NCI-H2227 (cell line): ENCODE results near the gene NRXN2.
A peak's percentile ranks its signal among the peaks of the same experiment; 100 is the strongest.

Experiments
- DNase-seq: peaks from one replicate; lab custom pipeline; 2025; ENCODE audit not compliant: unreplicated experiment; lab: John Stamatoyannopoulos, UW

Gene NRXN2

GRCh38 chr11:64744544-64745188 lies 21.7 kb upstream of the NRXN2 start:
- peak; percentile 55 for DNase-seq

GRCh38 chr11:64743591-64744543 lies 20.9 kb upstream of the NRXN2 start, which contains the start of gene RASGRP2:
TSS of gene RASGRP2 (minus strand) at chr11:64744142. CDS start at chr11:64742866, 1,276 bp downstream.
- peak; percentile 53 for DNase-seq

GRCh38 chr11:64742889-64743590 lies 20.0 kb upstream of the NRXN2 start:
- DNase-seq, result peak; percentile 57

- DNase-seq, result no peak
These were observed 19.3 kb upstream of the NRXN2 start for GRCh38 chr11:64742087-64742888.

DNA sequence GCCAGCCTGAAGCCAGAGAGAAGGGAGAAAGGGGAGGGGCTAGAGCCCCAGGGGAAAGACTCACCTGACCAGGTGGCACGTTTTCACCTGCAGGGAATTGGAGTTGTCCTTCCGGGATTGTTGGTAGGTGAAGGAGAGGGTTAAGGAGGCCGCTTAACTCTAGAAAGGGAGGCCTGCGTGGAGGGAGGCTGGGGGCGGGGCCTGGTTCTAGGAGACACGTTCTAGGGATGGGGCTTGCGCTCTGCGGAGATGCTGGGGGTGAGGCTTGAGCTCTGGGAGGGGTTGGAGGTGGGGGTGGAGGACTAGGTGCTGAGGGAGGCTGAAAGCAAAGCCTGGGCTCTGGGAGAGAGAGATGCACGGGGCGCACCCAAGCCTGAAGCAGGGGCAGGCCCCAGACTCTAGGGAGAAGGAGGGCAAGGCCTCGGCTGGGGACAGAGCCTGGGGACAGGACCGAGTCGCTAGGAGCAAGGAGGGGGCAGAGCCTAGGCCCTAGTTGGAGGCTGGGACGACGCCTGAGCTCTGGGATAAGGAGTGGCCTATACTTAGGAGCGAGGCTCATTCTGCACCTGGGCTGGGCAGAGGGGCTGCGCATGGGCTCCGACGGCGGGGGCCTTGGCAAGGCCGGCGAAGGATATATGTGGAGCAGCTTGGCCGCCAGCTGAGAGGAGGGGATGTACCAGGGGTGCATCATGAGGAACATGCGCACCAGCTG lies 18.5 kb upstream of the NRXN2 start:
- DNase-seq, result no peak

DNA sequence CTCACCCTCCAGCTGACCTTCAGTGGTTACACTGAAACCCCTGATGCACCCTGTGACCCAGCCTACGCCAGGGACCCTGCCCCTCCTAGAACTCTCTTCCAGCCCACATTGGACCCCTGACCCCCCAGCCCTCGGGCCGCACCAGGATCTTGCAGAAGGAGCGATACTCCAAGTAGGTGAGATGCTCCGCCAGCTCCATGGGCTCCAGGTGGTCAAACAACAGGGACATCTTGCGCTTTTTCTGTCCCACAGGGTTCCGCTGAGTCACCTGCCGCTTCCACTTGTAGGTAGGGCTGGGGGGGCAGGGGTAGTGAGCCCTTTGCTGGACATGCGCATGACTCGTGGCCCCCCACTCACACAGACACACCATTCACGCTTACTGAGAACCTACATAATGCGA lies 16.9 kb upstream of the NRXN2 start:
- DNase-seq, result no peak

DNA sequence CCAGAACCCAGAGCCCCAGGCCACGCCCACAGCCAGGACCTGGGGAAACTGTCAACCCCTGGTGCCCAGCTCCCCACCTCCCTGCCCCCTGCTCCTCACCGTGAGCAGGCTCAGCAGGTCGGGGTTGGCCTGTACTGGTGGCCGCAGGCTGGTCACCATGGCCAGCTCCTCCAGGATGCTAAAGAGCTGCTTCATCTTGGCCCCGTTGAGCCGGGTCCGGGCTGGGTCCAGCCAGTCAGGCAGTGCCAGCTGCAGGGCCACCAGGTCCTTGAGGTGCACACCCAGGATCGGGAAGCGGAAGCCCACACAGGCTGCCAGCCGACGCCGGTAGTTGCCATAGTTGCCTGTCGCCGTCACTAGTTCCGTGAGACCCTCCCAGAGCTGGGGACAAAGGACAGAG lies 13.7 kb upstream of the NRXN2 start:
- DNase-seq, result no peak

DNA sequence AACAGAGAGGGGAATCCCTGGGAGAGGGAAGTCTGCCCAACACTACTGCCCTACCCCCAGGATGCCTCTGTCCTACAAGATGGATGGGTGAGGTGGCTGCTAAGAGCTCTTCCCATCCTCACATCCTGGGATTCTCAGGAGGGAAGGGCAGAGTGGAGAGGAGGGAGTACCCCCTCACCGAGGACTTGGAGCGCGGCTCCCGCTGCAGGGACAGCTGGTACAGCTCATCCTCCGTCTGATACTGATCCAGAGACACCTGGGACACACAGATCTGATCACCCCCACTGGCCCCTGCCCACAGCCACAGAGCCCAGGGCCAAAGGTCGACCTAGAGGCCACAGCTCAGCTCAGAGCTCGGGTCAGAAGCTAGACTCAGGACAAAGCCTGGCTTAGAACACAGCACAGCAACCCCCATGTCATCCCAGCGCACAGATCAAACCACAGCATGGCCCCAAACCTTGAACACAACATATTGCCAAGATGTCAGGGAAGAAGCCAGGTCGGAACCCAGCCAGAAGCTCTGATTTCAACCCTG lies 12.8 kb upstream of the NRXN2 start:
- DNase-seq, result no peak

GRCh38 chr11:64734811-64735724 lies 12.1 kb upstream of the NRXN2 start:
- no peak for DNase-seq

DNA sequence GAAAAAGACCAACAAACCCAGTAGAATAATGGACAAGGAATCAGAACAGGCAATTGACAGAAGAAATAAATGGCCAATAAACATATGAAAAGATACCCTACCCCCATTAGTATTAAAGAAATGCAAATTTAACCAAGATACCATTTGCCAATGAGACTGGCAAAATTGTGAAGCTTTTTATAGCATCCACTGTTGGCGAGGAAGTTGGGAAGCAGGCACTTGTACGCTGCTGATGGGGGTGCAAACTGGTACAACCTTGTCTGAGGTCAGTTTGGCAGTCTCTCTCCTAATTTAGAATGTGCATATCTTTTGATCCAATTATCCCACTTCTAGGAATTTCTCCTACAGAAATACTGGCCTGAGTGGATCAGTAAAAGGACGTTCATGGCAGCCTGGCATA lies 8.6 kb upstream of the NRXN2 start:
- no peak for DNase-seq

- DNase-seq, result no peak
These were observed 6.9 kb upstream of the NRXN2 start for GRCh38 chr11:64729851-64730382.

DNA sequence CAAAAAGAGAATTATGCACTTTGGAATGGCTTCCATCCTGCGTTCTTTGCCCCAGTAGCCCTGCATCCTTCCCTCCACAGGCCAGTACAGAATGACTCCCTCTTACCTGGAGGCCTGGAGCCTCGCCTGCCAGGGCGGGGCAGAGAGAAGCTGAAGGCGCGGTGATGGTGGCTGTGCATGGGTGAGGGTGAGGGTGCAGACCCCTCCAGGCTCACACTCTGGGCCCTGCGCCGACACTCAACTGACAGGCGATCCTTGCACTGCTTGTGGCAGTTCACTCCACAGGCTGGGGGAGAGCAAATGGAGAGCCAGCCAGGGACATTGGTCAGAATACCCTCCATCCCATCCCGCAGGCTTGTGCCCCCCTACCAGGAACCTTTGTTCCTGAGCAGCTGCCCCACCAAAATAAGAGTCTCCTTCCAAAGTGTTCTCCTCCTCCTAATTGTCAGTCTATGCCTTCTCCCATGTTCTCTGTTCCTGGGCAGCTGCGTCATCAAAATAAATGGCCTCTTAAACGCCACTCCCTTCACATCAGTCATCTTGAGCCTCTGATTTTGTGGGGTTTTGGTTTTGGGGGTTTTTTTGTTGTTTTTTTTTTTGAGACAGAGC lies 5.9 kb upstream of the NRXN2 start:
- no peak for DNase-seq

- DNase-seq, result no peak
These were observed 4.0 kb upstream of the NRXN2 start for GRCh38 chr11:64726867-64727530.

DNA sequence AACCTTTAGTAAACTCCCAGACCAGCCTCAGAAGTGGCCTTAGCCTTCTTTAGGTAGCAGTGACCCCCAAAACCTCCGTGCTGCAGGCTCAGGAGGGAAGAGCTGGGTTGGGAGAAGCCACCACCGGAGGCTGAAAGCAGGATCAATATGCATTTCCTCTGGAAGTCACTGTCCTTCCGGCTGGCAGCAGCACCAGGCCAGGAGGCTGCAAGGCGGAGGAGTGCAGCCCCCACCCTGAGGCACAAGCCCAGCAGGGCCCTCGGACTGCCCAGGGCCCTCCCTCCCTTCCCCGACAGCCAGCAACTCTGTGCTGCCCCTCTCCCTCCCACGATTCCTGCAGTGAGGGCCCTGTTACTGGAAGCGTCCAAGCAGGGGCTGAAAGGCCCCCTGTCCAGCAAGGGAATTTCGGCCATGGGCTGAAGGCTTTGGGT lies 3.2 kb upstream of the NRXN2 start:
- peak; percentile 45 for DNase-seq

DNA sequence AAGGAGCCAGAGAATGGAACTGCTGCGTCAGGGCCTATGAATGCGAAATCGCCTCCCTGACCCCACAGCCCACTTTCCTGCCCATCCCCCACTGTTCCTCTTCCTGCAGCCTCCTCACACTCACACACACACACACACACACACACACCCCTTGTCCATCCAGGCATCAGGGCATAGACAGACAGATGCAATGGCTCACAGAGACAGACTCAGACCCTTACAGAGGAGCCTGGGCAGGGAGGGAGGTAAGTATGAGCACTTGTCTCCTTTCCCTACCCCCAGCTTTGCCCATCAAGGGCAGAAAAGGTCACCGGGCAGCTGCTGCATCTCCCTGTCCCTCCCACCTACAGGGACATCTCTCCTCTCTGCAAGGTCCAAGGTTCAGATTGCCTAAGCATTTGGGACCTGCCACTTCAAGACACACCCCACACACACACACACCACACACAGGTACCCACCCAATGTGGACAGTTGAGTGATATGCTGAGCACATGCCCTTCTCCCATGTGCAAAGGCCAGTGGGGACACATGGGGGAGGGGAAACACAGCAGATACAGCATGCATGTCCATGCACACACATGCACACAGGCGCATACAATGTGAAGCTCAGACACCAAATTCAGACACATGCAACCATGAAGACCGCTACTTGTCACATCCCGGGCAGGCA lies 2.0 kb upstream of the NRXN2 start:
- DNase-seq, result peak; percentile 39

DNA sequence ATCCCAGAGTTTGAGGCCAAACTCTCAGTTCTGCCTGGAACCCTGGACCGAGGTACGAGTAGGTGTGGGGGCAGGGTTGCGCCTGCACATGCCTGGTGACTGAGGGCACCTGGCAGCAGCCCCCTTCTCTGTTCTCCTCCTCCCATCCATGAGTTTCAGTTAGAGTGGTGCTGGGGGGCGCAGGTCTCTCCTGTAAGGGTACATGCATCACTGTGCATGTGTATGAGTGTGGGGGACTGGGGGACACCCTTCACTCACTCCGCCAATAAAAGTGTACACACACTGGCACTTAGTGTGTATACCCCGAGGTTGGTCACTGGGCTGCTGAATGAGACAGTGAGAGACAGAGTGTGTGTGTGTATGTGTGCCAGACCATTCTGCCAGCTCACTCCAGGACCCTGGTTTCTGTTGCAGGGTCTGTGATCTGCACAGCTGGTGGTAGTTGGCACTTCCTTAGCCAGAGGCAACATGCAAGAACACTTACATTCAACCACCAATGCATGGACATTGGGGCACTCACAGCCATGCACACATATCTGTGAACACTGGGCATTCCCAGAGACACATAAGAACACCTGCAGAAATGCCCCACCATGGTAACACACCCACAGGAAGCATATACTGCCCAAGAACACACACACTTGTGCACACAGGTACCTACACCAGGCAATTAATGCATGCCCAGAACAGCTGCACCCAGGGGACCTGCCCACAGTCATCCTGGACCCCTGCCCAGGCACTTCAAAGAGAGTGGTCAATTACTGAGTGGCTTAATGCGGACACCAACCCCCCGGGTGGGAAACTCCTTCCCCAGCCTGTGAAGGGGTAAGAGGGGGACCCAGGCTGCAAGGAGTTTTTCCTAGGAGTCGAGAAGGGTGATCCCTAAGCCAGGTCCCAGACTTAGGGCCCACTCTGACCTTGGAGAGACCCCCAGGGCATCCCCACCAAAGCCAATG lies 1.2 kb upstream of the NRXN2 start:
- DNase-seq, result no peak
